Measurements from ENCODE around the gene CCDC30.

CCDC30 gene

GRCh38 chr1:42462828-42463763 lies at the start of gene CCDC30:
Gene CCDC30 (plus strand): TSS chr1:42463286. CDS start chr1:42480552, 17,266 bp downstream.
- DNase-seq, result peak; percentile 98

GRCh38 chr1:42414551-42415496 lies 48.3 kb upstream of the CCDC30 start:
- no peak for DNase-seq

- no peak for DNase-seq
Measured at GRCh38 chr1:42417166-42417565, 45.9 kb upstream of the CCDC30 start.

- DNase-seq, result no peak
Measured at GRCh38 chr1:42418516-42418915, 44.6 kb upstream of the CCDC30 start.

- DNase-seq, result peak; percentile 93
Measured at GRCh38 chr1:42419126-42419821, 43.8 kb upstream of the CCDC30 start.

- no peak for DNase-seq
Measured at GRCh38 chr1:42420121-42420520, 43.0 kb upstream of the CCDC30 start.

- peak; percentile 99 for DNase-seq
Measured at GRCh38 chr1:42420911-42421585, 42.0 kb upstream of the CCDC30 start.

GRCh38 chr1:42422737-42423136 lies 40.3 kb upstream of the CCDC30 start:
- DNase-seq, result peak; percentile 72

- DNase-seq, result no peak
Measured at GRCh38 chr1:42423681-42424080, 39.4 kb upstream of the CCDC30 start.

- DNase-seq, result no peak
Measured at GRCh38 chr1:42424201-42424600, 38.9 kb upstream of the CCDC30 start.

- DNase-seq, result no peak
Measured at GRCh38 chr1:42427240-42427639, 35.8 kb upstream of the CCDC30 start.

- no peak for DNase-seq
Measured at GRCh38 chr1:42429603-42430002, 33.5 kb upstream of the CCDC30 start.

- no peak for DNase-seq
Measured at GRCh38 chr1:42430286-42431135, 32.6 kb upstream of the CCDC30 start.

- no peak for DNase-seq
Measured at GRCh38 chr1:42431514-42431913, 31.6 kb upstream of the CCDC30 start.

- no peak for DNase-seq
Measured at GRCh38 chr1:42432714-42433113, 30.4 kb upstream of the CCDC30 start.

- DNase-seq, result no peak
Measured at GRCh38 chr1:42433369-42433768, 29.7 kb upstream of the CCDC30 start.

- no peak for DNase-seq
Measured at GRCh38 chr1:42434340-42434739, 28.7 kb upstream of the CCDC30 start.

GRCh38 chr1:42439940-42440339 lies 23.1 kb upstream of the CCDC30 start:
- no peak for DNase-seq

- DNase-seq, result no peak
Measured at GRCh38 chr1:42442662-42443061, 20.4 kb upstream of the CCDC30 start.

- no peak for DNase-seq
Measured at GRCh38 chr1:42449256-42449655, 13.8 kb upstream of the CCDC30 start.

GRCh38 chr1:42450061-42450460 lies 13.0 kb upstream of the CCDC30 start:
- no peak for DNase-seq

Measured in NCI-H1694 (cell line).